Measurements from ENCODE around the gene NLRC3. TPM values are rescaled to one million over a fixed set of nuclear protein-coding genes. Genes with fewer than 3 reads are reported as not detected.

NLRC3 gene
- total RNA-seq, 1 experiment from 2014 or later: 0.26 TPM

DNA sequence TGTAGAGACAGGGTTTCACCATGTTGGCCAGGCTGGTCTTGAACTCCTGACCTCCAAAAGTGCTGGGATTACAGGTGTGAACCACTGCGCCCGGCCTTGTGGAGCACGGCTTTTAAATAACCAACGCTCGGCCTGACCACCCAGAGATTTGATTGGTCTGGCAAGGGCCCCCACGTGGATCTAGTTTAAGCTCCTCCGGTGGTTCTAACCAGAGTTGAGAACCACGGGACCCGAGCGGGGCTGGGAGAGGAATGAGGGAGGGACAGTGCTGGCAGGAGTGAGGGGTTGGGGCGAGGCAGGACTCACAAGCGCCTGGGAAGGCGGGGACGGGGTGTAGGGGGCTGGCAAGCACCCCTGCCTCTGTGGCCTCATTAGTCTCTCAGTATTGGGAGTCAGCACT lies 3.0 kb downstream of the NLRC3 start (continued):
- TF ChIP-seq, protein P1, sequence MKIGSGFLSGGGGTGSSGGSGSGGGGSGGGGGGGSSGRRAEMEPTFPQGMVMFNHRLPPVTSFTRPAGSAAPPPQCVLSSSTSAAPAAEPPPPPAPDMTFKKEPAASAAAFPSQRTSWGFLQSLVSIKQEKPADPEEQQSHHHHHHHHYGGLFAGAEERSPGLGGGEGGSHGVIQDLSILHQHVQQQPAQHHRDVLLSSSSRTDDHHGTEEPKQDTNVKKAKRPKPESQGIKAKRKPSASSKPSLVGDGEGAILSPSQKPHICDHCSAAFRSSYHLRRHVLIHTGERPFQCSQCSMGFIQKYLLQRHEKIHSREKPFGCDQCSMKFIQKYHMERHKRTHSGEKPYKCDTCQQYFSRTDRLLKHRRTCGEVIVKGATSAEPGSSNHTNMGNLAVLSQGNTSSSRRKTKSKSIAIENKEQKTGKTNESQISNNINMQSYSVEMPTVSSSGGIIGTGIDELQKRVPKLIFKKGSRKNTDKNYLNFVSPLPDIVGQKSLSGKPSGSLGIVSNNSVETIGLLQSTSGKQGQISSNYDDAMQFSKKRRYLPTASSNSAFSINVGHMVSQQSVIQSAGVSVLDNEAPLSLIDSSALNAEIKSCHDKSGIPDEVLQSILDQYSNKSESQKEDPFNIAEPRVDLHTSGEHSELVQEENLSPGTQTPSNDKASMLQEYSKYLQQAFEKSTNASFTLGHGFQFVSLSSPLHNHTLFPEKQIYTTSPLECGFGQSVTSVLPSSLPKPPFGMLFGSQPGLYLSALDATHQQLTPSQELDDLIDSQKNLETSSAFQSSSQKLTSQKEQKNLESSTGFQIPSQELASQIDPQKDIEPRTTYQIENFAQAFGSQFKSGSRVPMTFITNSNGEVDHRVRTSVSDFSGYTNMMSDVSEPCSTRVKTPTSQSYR (CRISPR knock-in tag; IDR thresholded peaks at IDR 0.05): no peak

DNA sequence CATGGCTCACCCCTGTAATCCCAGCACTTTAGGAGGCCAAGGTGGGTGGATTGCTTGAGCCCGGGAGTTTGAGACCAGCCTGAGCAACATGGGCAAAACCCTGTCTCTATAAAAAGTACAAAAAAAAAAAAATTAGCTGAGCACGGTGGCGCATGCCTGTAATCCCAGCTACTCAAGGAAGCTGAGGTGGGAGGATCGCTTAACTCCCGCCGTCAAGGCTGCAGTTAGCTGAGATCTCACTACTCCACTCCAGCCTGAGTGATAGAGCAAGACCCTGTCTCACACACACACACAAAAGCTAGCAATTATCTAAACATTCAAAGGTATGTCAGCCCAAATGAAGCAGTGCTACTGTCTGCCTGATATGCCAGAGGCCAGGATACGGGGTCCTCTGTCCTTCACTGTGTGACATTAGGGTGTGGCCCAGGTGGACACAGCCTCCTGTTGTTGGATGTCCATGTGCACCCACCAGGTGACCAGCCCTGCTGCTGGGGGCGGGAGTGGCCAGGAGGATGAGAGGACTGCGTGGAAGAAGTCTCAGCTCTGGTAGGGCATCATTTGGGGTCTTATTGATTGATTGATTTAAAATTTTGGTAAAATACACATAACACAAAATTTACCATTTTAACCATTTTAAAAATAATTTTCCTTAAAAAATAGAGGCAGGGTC lies 3.9 kb downstream of the NLRC3 start:
- TF ChIP-seq ZNF263 (CRISPR knock-in tag; IDR thresholded peaks at IDR 0.05; ENCODE audit: low read depth): no peak
- TF ChIP-seq, protein P2, sequence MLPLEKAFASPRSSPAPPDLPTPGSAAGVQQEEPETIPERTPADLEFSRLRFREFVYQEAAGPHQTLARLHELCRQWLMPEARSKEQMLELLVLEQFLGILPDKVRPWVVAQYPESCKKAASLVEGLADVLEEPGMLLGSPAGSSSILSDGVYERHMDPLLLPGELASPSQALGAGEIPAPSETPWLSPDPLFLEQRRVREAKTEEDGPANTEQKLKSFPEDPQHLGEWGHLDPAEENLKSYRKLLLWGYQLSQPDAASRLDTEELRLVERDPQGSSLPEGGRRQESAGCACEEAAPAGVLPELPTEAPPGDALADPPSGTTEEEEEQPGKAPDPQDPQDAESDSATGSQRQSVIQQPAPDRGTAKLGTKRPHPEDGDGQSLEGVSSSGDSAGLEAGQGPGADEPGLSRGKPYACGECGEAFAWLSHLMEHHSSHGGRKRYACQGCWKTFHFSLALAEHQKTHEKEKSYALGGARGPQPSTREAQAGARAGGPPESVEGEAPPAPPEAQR (CRISPR knock-in tag; IDR thresholded peaks at IDR 0.05): no peak
- TF ChIP-seq CREM (CRISPR knock-in tag; IDR thresholded peaks at IDR 0.05): no peak
- TF ChIP-seq, protein P3, sequence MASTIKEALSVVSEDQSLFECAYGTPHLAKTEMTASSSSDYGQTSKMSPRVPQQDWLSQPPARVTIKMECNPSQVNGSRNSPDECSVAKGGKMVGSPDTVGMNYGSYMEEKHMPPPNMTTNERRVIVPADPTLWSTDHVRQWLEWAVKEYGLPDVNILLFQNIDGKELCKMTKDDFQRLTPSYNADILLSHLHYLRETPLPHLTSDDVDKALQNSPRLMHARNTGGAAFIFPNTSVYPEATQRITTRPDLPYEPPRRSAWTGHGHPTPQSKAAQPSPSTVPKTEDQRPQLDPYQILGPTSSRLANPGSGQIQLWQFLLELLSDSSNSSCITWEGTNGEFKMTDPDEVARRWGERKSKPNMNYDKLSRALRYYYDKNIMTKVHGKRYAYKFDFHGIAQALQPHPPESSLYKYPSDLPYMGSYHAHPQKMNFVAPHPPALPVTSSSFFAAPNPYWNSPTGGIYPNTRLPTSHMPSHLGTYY (CRISPR knock-in tag; IDR thresholded peaks at IDR 0.05): no peak
- TF ChIP-seq, protein P4, sequence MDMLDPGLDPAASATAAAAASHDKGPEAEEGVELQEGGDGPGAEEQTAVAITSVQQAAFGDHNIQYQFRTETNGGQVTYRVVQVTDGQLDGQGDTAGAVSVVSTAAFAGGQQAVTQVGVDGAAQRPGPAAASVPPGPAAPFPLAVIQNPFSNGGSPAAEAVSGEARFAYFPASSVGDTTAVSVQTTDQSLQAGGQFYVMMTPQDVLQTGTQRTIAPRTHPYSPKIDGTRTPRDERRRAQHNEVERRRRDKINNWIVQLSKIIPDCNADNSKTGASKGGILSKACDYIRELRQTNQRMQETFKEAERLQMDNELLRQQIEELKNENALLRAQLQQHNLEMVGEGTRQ (CRISPR knock-in tag; IDR thresholded peaks at IDR 0.05): no peak
- no peak for TF ChIP-seq SOX15 (CRISPR knock-in tag; IDR thresholded peaks at IDR 0.05)
- TF ChIP-seq ATF1 (CRISPR knock-in tag; IDR thresholded peaks at IDR 0.05): no peak
- no peak for TF ChIP-seq ZNF416 (CRISPR knock-in tag; IDR thresholded peaks at IDR 0.05)
- no peak for TF ChIP-seq RELA (CRISPR knock-in tag; IDR thresholded peaks at IDR 0.05; ENCODE audit: borderline replicate concordance)
- no peak for TF ChIP-seq GABPB1 (CRISPR knock-in tag; IDR thresholded peaks at IDR 0.05)
- TF ChIP-seq ZNF317 (CRISPR knock-in tag; IDR thresholded peaks at IDR 0.05; ENCODE audit: borderline replicate concordance, low read depth): no peak
- TF ChIP-seq, protein P5, sequence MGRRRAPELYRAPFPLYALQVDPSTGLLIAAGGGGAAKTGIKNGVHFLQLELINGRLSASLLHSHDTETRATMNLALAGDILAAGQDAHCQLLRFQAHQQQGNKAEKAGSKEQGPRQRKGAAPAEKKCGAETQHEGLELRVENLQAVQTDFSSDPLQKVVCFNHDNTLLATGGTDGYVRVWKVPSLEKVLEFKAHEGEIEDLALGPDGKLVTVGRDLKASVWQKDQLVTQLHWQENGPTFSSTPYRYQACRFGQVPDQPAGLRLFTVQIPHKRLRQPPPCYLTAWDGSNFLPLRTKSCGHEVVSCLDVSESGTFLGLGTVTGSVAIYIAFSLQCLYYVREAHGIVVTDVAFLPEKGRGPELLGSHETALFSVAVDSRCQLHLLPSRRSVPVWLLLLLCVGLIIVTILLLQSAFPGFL (CRISPR knock-in tag; IDR thresholded peaks at IDR 0.05; ENCODE audit: borderline replicate concordance): no peak
- TF ChIP-seq, protein P6, sequence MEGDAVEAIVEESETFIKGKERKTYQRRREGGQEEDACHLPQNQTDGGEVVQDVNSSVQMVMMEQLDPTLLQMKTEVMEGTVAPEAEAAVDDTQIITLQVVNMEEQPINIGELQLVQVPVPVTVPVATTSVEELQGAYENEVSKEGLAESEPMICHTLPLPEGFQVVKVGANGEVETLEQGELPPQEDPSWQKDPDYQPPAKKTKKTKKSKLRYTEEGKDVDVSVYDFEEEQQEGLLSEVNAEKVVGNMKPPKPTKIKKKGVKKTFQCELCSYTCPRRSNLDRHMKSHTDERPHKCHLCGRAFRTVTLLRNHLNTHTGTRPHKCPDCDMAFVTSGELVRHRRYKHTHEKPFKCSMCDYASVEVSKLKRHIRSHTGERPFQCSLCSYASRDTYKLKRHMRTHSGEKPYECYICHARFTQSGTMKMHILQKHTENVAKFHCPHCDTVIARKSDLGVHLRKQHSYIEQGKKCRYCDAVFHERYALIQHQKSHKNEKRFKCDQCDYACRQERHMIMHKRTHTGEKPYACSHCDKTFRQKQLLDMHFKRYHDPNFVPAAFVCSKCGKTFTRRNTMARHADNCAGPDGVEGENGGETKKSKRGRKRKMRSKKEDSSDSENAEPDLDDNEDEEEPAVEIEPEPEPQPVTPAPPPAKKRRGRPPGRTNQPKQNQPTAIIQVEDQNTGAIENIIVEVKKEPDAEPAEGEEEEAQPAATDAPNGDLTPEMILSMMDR (IDR thresholded peaks at IDR 0.05): no peak
- no peak for TF ChIP-seq ZNF121 (CRISPR knock-in tag; IDR thresholded peaks at IDR 0.05)
- TF ChIP-seq NFATC4 (CRISPR knock-in tag; IDR thresholded peaks at IDR 0.05): no peak
- TF ChIP-seq, protein P7, sequence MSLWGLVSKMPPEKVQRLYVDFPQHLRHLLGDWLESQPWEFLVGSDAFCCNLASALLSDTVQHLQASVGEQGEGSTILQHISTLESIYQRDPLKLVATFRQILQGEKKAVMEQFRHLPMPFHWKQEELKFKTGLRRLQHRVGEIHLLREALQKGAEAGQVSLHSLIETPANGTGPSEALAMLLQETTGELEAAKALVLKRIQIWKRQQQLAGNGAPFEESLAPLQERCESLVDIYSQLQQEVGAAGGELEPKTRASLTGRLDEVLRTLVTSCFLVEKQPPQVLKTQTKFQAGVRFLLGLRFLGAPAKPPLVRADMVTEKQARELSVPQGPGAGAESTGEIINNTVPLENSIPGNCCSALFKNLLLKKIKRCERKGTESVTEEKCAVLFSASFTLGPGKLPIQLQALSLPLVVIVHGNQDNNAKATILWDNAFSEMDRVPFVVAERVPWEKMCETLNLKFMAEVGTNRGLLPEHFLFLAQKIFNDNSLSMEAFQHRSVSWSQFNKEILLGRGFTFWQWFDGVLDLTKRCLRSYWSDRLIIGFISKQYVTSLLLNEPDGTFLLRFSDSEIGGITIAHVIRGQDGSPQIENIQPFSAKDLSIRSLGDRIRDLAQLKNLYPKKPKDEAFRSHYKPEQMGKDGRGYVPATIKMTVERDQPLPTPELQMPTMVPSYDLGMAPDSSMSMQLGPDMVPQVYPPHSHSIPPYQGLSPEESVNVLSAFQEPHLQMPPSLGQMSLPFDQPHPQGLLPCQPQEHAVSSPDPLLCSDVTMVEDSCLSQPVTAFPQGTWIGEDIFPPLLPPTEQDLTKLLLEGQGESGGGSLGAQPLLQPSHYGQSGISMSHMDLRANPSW (CRISPR knock-in tag; conservative IDR thresholded peaks at IDR 0.05; ENCODE audit: low read depth): no peak
- Mint-ChIP-seq H3K27me3 (ENCODE audit: low read depth) (no peaks in the 10 kb centered on the region), H3K36me3 (peaks cover 5% of the 10 kb centered on the region; the same call in 1 of the 2 replicates), H3K4me1 (peaks cover 2% of the 10 kb centered on the region), H3K4me3 (no peak overlapping the region), H3K9me3 (peaks cover 19% of the 10 kb centered on the region), H3K27ac (no peak overlapping the region)
- POLR2A ChIA-PET: interaction anchor here (0.6 kb wide), 2 partner anchors 12 to 30 kb away, joined by 4 read pairs; no protein-coding TSS in a partner anchor
- no peak for DNase-seq (ENCODE audit: low spot score)
- CTCF ChIA-PET: interaction anchor here (0.6 to 0.7 kb wide), 2 partner anchors 73 to 95 kb away, joined by 3 to 8 read pairs; no protein-coding TSS in a partner anchor
- no peak for ATAC-seq
